SK-N-SH (cell line): ENCODE data around the gene LRRC8E. TPM values are rescaled to one million over a fixed set of nuclear protein-coding genes. Genes with fewer than 3 reads are reported as not detected.

Experiments
- CTCF ChIA-PET: fragments of 300-600, 350-600 bp; formaldehyde crosslinking; extraction: SDS; loops from one replicate; lab custom pipeline; 2021; lab: Yijun Ruan, JAX
- POLR2A ChIA-PET: fragments of 350-600 bp; sonication (Branson Sonifier 250); formaldehyde crosslinking; extraction: SDS; loops from one replicate; lab custom pipeline; 2020; ENCODE audit warnings: antibody characterized with exemption, inconsistent platforms; lab: Yijun Ruan, JAX
- DNase-seq: peaks from one replicate; pipeline ENCODE4 v3.0.0; 2012
- H2AFZ ChIP-seq: fragments of 200-600 bp; sonication (generic); 2 replicates; pipeline ENCODE4 v1.8.1; 2016; ENCODE audit warnings: antibody characterized with exemption, mild to moderate bottlenecking, low read depth
- H3F3A ChIP-seq: fragments of 200-600 bp; sonication (generic); replicated peaks from 2 replicates; pipeline ENCODE3; 2016; ENCODE audit warnings: antibody characterized with exemption, mild to moderate bottlenecking; ENCODE audit not compliant: insufficient read depth
- H3K27ac ChIP-seq, 2 experiments: fragments of 200-500 bp in 1 of 2; fragments of 200-600 bp in 1 of 2; sonication (Bioruptor generic) in 1 of 2; sonication (generic), shearing (Covaris generic) in 1 of 2; 2 replicates each; pipeline versions ENCODE4 v1.5.1 to v1.6.1; 2014 to 2016; ENCODE audit warnings: low read depth in 2 of 2, inconsistent platforms in 1 of 2, low read length in 1 of 2, mild to moderate bottlenecking in 1 of 2, mixed read lengths in 1 of 2
- H3K27me3 ChIP-seq: fragments of 200-600 bp; sonication (generic), shearing (Covaris generic); 2 replicates; pipeline ENCODE4 v1.6.1; 2016; ENCODE audit warnings: mixed run types; ENCODE audit not compliant: insufficient read depth
- H3K36me3 ChIP-seq, 2 experiments: fragments of 200-500 bp in 1 of 2; fragments of 200-600 bp in 1 of 2; sonication (Bioruptor generic) in 1 of 2; sonication (generic) in 1 of 2; replicated peaks in 1 of 2; 2 replicates each; pipeline versions ENCODE3 to v1.5.1; 2014 to 2016; ENCODE audit warnings: low read length in 1 of 2, mild to moderate bottlenecking in 1 of 2; ENCODE audit not compliant: insufficient read depth in 2 of 2, control insufficient read depth in 1 of 2
- H3K4me1 ChIP-seq, 2 experiments: fragments of 200-500 bp in 1 of 2; fragments of 200-600 bp in 1 of 2; sonication (Bioruptor generic) in 1 of 2; sonication (generic), shearing (Covaris generic) in 1 of 2; 2 replicates each; pipeline versions ENCODE4 v1.5.1 to v1.6.1; 2014 to 2016; ENCODE audit warnings: low read depth in 1 of 2, low read length in 1 of 2, mixed run types in 1 of 2; ENCODE audit not compliant: insufficient read depth in 2 of 2, control insufficient read depth in 1 of 2
- H3K4me2 ChIP-seq: fragments of 200-600 bp; sonication (generic), shearing (Covaris generic); 2 replicates; pipeline ENCODE4 v1.6.1; 2017; ENCODE audit warnings: mixed run types
- H3K4me3 ChIP-seq, 2 experiments: fragments of 200-500 bp in 1 of 2; fragments of 200-600 bp in 1 of 2; sonication (Bioruptor generic) in 1 of 2; sonication (generic), shearing (Covaris generic) in 1 of 2; 2 replicates each; pipeline versions ENCODE4 v1.5.1 to v1.8.1; 2014 to 2016; ENCODE audit warnings: low read depth in 2 of 2, inconsistent platforms in 1 of 2, low read length in 1 of 2, mild to moderate bottlenecking in 1 of 2, mixed read lengths in 1 of 2, moderate library complexity in 1 of 2
- H3K79me2 ChIP-seq: fragments of 200-600 bp; sonication (generic); 2 replicates; pipeline ENCODE4 v1.8.1; 2017; ENCODE audit warnings: mild to moderate bottlenecking; ENCODE audit not compliant: insufficient read depth
- H3K9ac ChIP-seq: fragments of 200-600 bp; sonication (generic); 2 replicates; pipeline ENCODE4 v1.6.1; 2017; ENCODE audit warnings: mixed run types
- H3K9me2 ChIP-seq: fragments of 200-600 bp; sonication (generic); 2 replicates; pipeline ENCODE4 v1.6.1; 2017; ENCODE audit warnings: mixed run types
- H3K9me3 ChIP-seq: fragments of 200-600 bp; sonication (generic); 2 replicates; pipeline ENCODE4 v1.6.1; 2017; ENCODE audit warnings: mixed run types, mild to moderate bottlenecking, moderate library complexity
- H4K20me1 ChIP-seq: fragments of 200-600 bp; sonication (generic); 2 replicates; pipeline ENCODE4 v1.6.1; 2017; ENCODE audit warnings: mild to moderate bottlenecking, mixed run types; ENCODE audit not compliant: insufficient read depth
- CHD2 ChIP-seq: fragments of 150-350 bp; IDR thresholded peaks from 2 replicates; pipeline ENCODE4 v1.6.1; 2018; ENCODE audit warnings: low read length; ENCODE audit not compliant: partially characterized antibody
- ELF1 ChIP-seq: IDR thresholded peaks from 2 replicates; pipeline ENCODE4 v1.4.0; 2012
- EP300 ChIP-seq, 2 experiments: IDR thresholded peaks; 2 replicates each; pipeline versions ENCODE4 v1.4.0 to v1.6.1; 2012; ENCODE audit warnings: borderline replicate concordance in 1 of 2, low read depth in 1 of 2, low read length in 1 of 2
- FOXM1 ChIP-seq: IDR thresholded peaks from 2 replicates; pipeline ENCODE4 v1.4.0; 2012; ENCODE audit warnings: low read depth, mild to moderate bottlenecking
- GATA2 ChIP-seq: sonication (generic); formaldehyde crosslinking; IDR thresholded peaks from 2 replicates; pipeline ENCODE4 v1.5.0; 2020; ENCODE audit warnings: mild to moderate bottlenecking, missing genetic modification reagents
- MAX ChIP-seq: IDR thresholded peaks from 2 replicates; pipeline ENCODE4 v1.4.0; 2012; ENCODE audit warnings: low read depth
- MXI1 ChIP-seq: IDR thresholded peaks from 2 replicates; pipeline ENCODE4 v1.6.1; 2012; ENCODE audit warnings: mild to moderate bottlenecking, low read depth, low read length, improper control_type of control experiment
- PBX3 ChIP-seq: IDR thresholded peaks from 2 replicates; pipeline ENCODE4; 2012
- POLR2AphosphoS5 ChIP-seq: IDR thresholded peaks from 2 replicates; pipeline ENCODE4 v1.6.1; 2012; ENCODE audit warnings: low read depth, low read length
- RCOR1 ChIP-seq: fragments of 150-350 bp; IDR thresholded peaks from 2 replicates; pipeline ENCODE4 v1.6.1; 2017; ENCODE audit warnings: antibody characterized with exemption, low read length
- RXRA ChIP-seq: IDR thresholded peaks from 2 replicates; pipeline ENCODE4 v1.4.0; 2012; ENCODE audit warnings: low read depth, mild to moderate bottlenecking, borderline replicate concordance
- SIN3A ChIP-seq: IDR thresholded peaks from 2 replicates; pipeline ENCODE4 v1.6.1; 2012; ENCODE audit warnings: low read depth, mild to moderate bottlenecking, low read length, moderate library complexity, borderline replicate concordance
- SMC3 ChIP-seq: IDR thresholded peaks from 2 replicates; pipeline ENCODE4 v1.6.1; 2012; ENCODE audit warnings: low read depth, low read length, improper control_type of control experiment
- TCF12 ChIP-seq: IDR thresholded peaks from 2 replicates; pipeline ENCODE4 v1.4.0; 2012
- WGBS: methylation state at CpG from one replicate; pipeline ENCODE4 v1.1.6; 2017; ENCODE audit warnings: low lambda C conversion rate; 5-methylcytosine and 5-hydroxymethylcytosine counted together
- polyA plus RNA-seq, 3 experiments: library from polyadenylated mRNA; depleted of rRNA; stranded (reverse); fragments of >200 nt; gene quantifications; 2 replicates each; pipeline ENCODE4 v1.2.3, GENCODE V29; 2012

LRRC8E gene
- polyA plus RNA-seq, 1 of the 3 experiments (the other 2 are of a cell fraction), result 0.02 TPM

GRCh38 chr19:7919610-7920518 is 31.6 kb downstream of the LRRC8E start, which contains the start of gene SNAPC2 (continued):
- TF ChIP-seq SIN3A (peak; percentile 76; the same call in 1 of the 2 replicates), EP300 (IDR thresholded peaks at IDR 0.05; ENCODE audit: borderline replicate concordance in 1 of 2, low read depth in 1 of 2, low read length in 1 of 2) (no peak; a peak in 1 of 4 replicates), ELF1 (peak; percentile 56; the same call in 1 of the 2 replicates), RCOR1 (peak; percentile 17; the same call in 1 of the 2 replicates), TCF12 (no peak), CHD2 (peak; percentile 59), MXI1 (peak; percentile 56; the same call in 1 of the 2 replicates)

- Histone ChIP-seq H3F3A (peaks cover 4% of the 10 kb centered on the region), H3K4me1 (peaks cover 10 to 39% of the 10 kb centered on the region in 2 experiments; a peak in 2 of 4 replicates), H3K27ac (peak overlapping the region; percentile 86 to 92), H4K20me1 (peaks cover 33% of the 10 kb centered on the region), H3K4me3 (peak overlapping the region; percentile 77), H3K9me3 (no peaks in the 10 kb centered on the region), H3K36me3 (peaks cover 0 to 20% of the 10 kb centered on the region in 2 experiments), H3K27me3 (peaks cover 4% of the 10 kb centered on the region; the same call in 1 of the 2 replicates), H3K79me2 (peaks cover 24% of the 10 kb centered on the region; the same call in 1 of the 2 replicates), H3K4me2 (peak overlapping the region; percentile 94), H3K9me2 (no peaks in the 10 kb centered on the region), H2AFZ (peak overlapping the region; percentile 84; the same call in 1 of the 2 replicates), H3K9ac (peak overlapping the region; percentile 81)
- WGBS, result 3% methylated on average over 55 of the region's 62 CpGs
- POLR2A ChIA-PET, result interaction anchor here (0.6 to 2.4 kb wide), 7 partner anchors 8 to 59 kb away, joined by 3 to 10 read pairs (median 8); partner anchors contain the start of genes MAP2K7, PRR36 and TIMM44
- peak; percentile 97 for DNase-seq
- CTCF ChIA-PET, result interaction anchor here (1.1 to 5.0 kb wide), 9 partner anchors 9 to 352 kb away, joined by 3 to 36 read pairs (median 4); partner anchors contain the start of genes MAP2K7 and TIMM44
- no peak for TF ChIP-seq RCOR1
- TF ChIP-seq PBX3, result peak; percentile 55
- no peak for TF ChIP-seq TCF12
- TF ChIP-seq RXRA, result no peak
- peak; percentile 59; the same call in 1 of the 2 replicates for TF ChIP-seq POLR2AphosphoS5
- TF ChIP-seq MAX, result peak; percentile 48; the same call in 1 of the 2 replicates
- no peak for TF ChIP-seq SMC3
- TF ChIP-seq SIN3A, result 0 out of 2 replicates have a peak, but pooled peaks have one; percentile 10
- TF ChIP-seq GATA2, result no peak
- no peak for TF ChIP-seq FOXM1
Observed at GRCh38 chr19:7920519-7921301, 32.4 kb downstream of the LRRC8E start.
